ENCODE results near the gene NCAPH2.

DNA sequence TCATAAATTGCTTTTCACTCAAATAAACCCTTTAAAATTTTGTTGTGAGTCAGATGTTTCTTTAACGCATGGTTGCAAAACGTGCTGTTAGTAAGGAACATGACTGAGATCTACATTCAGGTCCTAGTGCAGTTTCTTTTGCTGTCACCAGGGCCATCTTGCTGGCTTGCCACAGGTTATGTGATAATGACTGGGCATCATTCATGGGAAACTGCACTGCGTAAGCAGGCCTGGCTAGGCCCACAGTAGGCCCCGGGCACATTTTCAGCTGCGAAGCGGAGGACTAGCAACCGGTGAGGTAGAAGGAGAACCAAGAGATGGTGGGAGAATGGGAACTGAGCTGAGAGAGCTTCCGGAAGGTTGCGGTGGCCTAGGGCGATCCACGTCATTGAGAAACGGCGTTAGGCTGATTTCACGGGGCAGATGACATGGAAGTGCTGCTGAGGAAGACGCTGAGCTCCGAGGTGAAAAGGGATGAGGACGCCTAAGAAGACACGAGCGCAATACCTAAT, 34.4 kb downstream of the NCAPH2 start:
- TF ChIP-seq GATA2 (IDR thresholded peaks at IDR 0.05; ENCODE audit: low read depth, low read length) = no peak
- no peak for TF ChIP-seq GATA3 (IDR thresholded peaks at IDR 0.05; ENCODE audit: low read depth, low read length)
